ENCODE results near the gene CEP95. TPM values are rescaled to one million over a fixed set of nuclear protein-coding genes. Genes with fewer than 3 reads are reported as not detected.

The CEP95 gene
- total RNA-seq, 1 experiment from 2014 or later: 37.6 TPM

GRCh38 chr17:64527914-64528313, 21.1 kb downstream of the CEP95 start:
- DNase-seq: no peak
- Mint-ChIP-seq H3K9me3 (ENCODE audit: low read depth, unreplicated experiment) (no peaks in the 10 kb centered on the region), H3K27ac (ENCODE audit: unreplicated experiment) (no peak overlapping the region), H3K27me3 (ENCODE audit: unreplicated experiment) (no peaks in the 10 kb centered on the region), H3K36me3 (ENCODE audit: insufficient read depth, unreplicated experiment) (peaks cover 61% of the 10 kb centered on the region), H3K4me1 (ENCODE audit: low read depth, unreplicated experiment) (no peaks in the 10 kb centered on the region), H3K4me3 (ENCODE audit: low read depth, unreplicated experiment) (no peak overlapping the region)
- BruUV-seq (replicated peaks): no TSS peak
- intact Hi-C loops (cut with micrococcal nuclease; ENCODE audit: unreplicated experiment): no loop called here
- CTCF ChIA-PET: no interaction called here
- TF ChIP-seq CTCF (IDR thresholded peaks at IDR 0.05; ENCODE audit: unreplicated experiment): no peak

- intact Hi-C loops (cut with micrococcal nuclease; ENCODE audit: unreplicated experiment): no loop called here
- H3K27ac Mint-ChIP-seq (ENCODE audit: unreplicated experiment): no peak overlapping the region
- H3K4me3 Mint-ChIP-seq (ENCODE audit: low read depth, unreplicated experiment): no peak overlapping the region
- peaks cover 57% of the 10 kb centered on the region for H3K36me3 Mint-ChIP-seq (ENCODE audit: insufficient read depth, unreplicated experiment)
- CTCF ChIA-PET: no interaction called here
- no peaks in the 10 kb centered on the region for H3K9me3 Mint-ChIP-seq (ENCODE audit: low read depth, unreplicated experiment)
- DNase-seq: no peak
- H3K27me3 Mint-ChIP-seq (ENCODE audit: unreplicated experiment): no peaks in the 10 kb centered on the region
- TF ChIP-seq CTCF (IDR thresholded peaks at IDR 0.05; ENCODE audit: unreplicated experiment): no peak
- no TSS peak for BruUV-seq (replicated peaks)
- no peaks in the 10 kb centered on the region for H3K4me1 Mint-ChIP-seq (ENCODE audit: low read depth, unreplicated experiment)
Measured at GRCh38 chr17:64529221-64529620, 22.4 kb downstream of the CEP95 start.

GRCh38 chr17:64531955-64532371, 25.2 kb downstream of the CEP95 start:
- no peak for DNase-seq
- Mint-ChIP-seq H3K4me3 (ENCODE audit: low read depth, unreplicated experiment) (no peak overlapping the region), H3K4me1 (ENCODE audit: low read depth, unreplicated experiment) (no peaks in the 10 kb centered on the region), H3K36me3 (ENCODE audit: insufficient read depth, unreplicated experiment) (peaks cover 58% of the 10 kb centered on the region), H3K27ac (ENCODE audit: unreplicated experiment) (no peak overlapping the region), H3K9me3 (ENCODE audit: low read depth, unreplicated experiment) (no peaks in the 10 kb centered on the region), H3K27me3 (ENCODE audit: unreplicated experiment) (no peaks in the 10 kb centered on the region)
- intact Hi-C loops (cut with micrococcal nuclease; ENCODE audit: unreplicated experiment): no loop called here
- no TSS peak for BruUV-seq (replicated peaks)
- no peak for TF ChIP-seq CTCF (IDR thresholded peaks at IDR 0.05; ENCODE audit: unreplicated experiment)
- CTCF ChIA-PET: interaction anchor here (0.5 kb wide), 1 partner anchor 50 kb away, joined by 4 read pairs; no protein-coding TSS in a partner anchor

GRCh38 chr17:64532409-64532808, 25.6 kb downstream of the CEP95 start:
- no peak for TF ChIP-seq CTCF (IDR thresholded peaks at IDR 0.05; ENCODE audit: unreplicated experiment)
- H3K4me1 Mint-ChIP-seq (ENCODE audit: low read depth, unreplicated experiment): no peaks in the 10 kb centered on the region
- H3K9me3 Mint-ChIP-seq (ENCODE audit: low read depth, unreplicated experiment): no peaks in the 10 kb centered on the region
- BruUV-seq (replicated peaks): no TSS peak
- H3K27me3 Mint-ChIP-seq (ENCODE audit: unreplicated experiment): no peaks in the 10 kb centered on the region
- CTCF ChIA-PET: interaction anchor here (0.5 kb wide), 1 partner anchor 50 kb away, joined by 4 read pairs; no protein-coding TSS in a partner anchor
- DNase-seq: no peak
- peaks cover 62% of the 10 kb centered on the region for H3K36me3 Mint-ChIP-seq (ENCODE audit: insufficient read depth, unreplicated experiment)
- H3K4me3 Mint-ChIP-seq (ENCODE audit: low read depth, unreplicated experiment): no peak overlapping the region
- H3K27ac Mint-ChIP-seq (ENCODE audit: unreplicated experiment): no peak overlapping the region
- intact Hi-C loops (cut with micrococcal nuclease; ENCODE audit: unreplicated experiment): no loop called here
